NCI-H1930 (cell line): ENCODE data around the gene WSCD1.

Experiments
- DNase-seq, 2 experiments: peaks; one replicate each; lab custom pipeline; 2025; lab: John Stamatoyannopoulos, UW

WSCD1 gene

GRCh38 chr17:6069539-6070429, at the start of gene WSCD1:
WSCD1 (plus strand) TSS chr17:6070379; CDS start chr17:6080659, 10,280 bp downstream.
- DNase-seq: peak; percentile 20 to 53

DNA sequence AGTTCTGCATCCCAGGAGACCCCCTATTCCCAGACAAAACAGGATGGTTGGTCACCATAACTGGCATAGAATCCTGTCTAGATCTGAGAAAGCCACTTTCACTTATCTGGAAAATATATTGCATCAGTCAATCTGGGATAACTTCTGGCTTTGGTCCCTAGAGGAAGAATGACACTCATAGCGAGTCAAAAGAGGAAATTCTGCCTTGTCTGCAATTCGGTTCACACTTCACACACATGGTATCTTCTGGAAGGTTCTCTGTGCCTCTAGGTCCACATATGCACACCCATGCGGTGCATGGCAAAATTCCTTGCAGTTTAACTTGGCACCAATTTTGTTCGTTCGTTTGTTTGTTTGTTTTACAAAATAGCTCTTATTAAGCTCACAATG, 49.2 kb upstream of the WSCD1 start:
- no peak for DNase-seq

- DNase-seq: no peak
These were observed 48.6 kb upstream of the WSCD1 start for GRCh38 chr17:6021627-6022026.

- no peak for DNase-seq
These were observed 46.9 kb upstream of the WSCD1 start for GRCh38 chr17:6023036-6023831.

DNA sequence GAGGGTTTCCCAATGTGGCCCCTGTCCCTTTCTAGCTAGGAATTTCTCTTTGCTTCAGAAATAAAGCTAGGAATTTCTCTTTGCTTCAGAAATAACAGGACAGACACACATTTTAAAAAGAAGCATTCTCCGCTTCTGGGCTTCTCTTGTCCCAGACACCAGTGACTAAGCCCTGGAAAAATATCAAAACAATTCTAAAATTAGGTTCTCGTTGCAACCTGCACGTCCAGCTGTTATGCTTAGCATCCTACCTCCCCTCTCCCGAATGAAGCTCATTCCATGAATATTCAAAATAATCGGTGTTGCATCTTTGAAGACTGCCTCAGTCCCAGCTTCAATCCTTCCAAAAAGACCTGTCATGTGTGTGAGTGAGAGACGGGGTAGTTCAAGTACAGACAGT, 45.6 kb upstream of the WSCD1 start:
- no peak for DNase-seq

- no peak for DNase-seq
These were observed 42.7 kb upstream of the WSCD1 start for GRCh38 chr17:6027342-6028024.

- no peak for DNase-seq
These were observed 41.9 kb upstream of the WSCD1 start for GRCh38 chr17:6028294-6028693.

- no peak for DNase-seq
These were observed 34.3 kb upstream of the WSCD1 start for GRCh38 chr17:6035801-6036394.

GRCh38 chr17:6040504-6040903, 29.7 kb upstream of the WSCD1 start:
- DNase-seq: no peak

GRCh38 chr17:6041246-6041645, 28.9 kb upstream of the WSCD1 start:
- no peak for DNase-seq

DNA sequence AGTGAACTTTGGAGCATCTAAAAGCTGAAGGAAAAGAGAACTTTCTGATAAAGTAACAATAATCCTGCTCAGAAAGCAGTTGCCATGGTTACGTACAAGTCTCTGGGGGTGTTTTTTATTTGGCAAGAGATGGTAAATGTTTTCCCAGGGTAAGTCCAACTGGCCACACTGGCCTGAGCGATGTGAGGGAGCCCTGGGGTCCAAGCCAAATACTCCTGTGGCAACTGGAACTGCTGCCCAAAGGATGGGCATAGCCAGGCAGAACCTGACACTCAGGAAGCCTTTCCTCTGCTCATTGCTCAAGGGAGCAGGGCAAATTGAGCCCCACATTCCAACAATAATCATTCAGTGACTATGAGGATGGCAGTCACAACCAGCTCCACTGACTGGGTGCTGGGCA, 26.8 kb upstream of the WSCD1 start:
- no peak for DNase-seq

DNA sequence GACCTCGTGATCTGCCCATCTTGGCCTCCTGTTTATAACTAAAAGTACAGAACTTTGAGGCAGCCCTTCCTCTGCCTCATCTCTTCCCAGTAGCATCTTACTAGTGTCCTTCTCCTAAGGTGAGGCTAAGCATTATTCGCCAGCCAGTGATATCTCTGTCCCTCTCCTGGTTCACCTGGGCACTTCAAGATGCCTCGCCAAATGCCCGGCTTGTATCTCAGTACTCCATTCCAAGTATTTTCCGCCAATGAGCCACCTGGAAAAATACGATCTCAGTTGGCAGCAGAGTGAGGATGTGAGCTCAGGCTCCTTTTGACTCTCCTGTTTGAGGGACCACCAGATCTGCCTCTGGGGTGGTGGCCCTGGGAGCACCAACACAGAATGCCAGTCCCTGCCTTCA, 25.9 kb upstream of the WSCD1 start:
- no peak for DNase-seq

- no peak for DNase-seq
These were observed 24.4 kb upstream of the WSCD1 start for GRCh38 chr17:6045621-6046357.

DNA sequence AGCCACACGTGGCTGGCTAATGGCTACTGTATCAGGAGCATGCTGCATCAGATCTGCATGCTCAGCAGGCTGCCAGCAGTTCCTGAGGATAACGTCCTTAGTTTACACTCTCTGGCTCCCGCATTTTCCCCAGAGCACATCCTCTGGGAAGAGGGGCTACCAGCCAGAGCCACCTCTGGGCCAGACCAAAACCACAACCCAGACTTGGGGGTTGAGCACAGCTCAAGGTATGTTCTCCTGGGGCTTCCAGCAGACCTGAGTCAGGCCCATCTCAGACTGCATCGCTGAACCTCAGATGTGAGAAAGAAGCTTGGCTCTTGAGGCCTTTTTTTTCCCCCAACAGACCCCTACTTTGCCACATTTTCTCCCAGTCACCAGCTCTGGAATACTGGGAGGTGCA, 23.7 kb upstream of the WSCD1 start:
- no peak for DNase-seq

DNA sequence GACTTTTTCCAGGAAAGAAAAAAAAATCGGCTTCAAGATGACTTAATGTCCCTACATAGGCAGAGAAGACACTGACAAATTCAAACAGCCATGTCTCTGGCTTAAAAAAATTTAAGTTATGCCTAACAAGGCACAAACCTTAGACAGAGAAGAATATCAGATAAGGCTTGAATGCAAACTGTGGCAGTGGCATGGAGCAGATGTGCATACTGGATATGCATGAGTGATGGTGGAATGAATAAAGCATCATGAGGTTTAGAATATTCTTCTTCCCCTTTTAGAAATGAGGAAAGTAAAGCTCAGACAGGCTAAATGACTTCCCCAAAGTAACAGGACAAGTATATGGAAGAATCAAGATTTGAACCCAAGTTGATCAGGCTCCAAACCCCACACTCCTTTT, 23.2 kb upstream of the WSCD1 start:
- no peak for DNase-seq

DNA sequence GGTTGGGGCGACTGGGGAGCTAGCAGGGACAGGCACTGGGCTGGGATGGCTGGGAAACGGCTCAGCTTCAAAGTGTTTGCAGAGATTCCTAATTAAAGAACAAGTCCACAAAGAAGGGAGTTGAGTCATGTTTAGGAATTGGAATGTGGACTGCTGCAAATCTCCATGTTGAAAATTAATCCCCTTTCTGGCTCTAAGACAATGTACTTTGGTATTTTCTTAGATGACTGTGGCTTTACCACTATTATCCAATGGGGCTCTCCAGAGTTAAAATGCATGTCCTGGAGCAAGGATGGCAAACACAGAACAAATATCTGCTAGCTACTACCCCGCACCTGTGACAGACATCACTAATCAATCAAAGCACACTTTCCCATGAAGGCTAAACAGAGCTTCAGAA, 22.2 kb upstream of the WSCD1 start:
- no peak for DNase-seq

DNA sequence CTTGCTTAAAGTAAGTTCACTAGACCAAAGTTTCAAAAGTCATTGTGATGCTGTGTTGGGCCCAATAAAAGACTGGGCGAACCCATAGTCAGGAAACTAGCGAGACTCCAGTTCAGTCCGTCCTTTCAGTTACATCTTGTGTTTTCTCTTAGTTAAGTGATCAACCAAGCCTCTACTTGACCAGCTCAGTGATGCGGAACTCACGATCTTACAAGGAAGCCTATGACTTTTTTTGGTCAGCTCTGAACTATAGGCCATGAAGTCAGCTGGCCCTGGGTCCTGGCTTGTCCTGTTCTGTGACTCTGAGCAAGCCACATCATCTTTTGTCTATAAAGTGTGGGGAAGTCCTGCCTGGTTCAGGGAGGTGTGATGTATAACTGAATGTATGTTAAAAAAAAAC, 21.7 kb upstream of the WSCD1 start:
- DNase-seq: no peak

DNA sequence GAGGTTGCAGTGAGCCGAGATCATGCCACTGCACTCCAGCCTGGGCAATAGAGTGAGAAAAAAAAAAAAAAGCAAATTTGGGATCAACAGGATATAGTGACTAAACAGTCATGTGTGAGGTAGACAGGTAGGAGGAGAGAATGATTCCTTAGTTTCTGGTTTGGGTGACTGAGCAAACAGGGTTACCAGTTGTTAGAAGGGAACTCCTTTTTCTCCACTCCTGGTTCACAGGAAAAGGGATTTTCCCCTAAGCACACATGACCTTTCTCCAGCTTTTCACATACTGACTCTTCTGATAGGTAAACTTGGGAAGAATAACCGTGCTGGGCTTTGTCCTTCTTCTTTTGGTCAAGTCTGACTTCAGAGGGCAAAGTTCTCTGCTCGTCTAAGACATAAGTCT, 17.3 kb upstream of the WSCD1 start:
- no peak for DNase-seq

- no peak for DNase-seq
These were observed 15.8 kb upstream of the WSCD1 start for GRCh38 chr17:6054372-6054771.

DNA sequence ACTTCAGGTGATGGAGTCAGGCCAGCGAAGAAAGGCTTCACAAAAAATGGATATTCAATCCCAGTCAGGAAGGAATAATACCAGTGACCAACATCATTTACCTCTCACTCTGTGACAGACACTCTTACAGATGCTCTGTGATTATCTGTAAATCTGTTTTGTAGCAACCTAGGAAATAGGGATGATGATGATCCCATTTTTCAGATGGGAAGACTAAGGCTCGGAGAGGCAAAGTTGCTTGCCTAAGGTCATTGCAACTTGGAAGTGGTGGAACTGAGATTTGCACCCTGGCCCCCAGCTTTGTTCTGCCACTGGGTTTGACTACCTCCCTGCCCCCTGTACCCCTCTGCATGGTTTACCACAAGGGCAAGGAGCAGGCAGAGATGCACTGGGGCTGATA, 14.1 kb upstream of the WSCD1 start:
- no peak for DNase-seq

DNA sequence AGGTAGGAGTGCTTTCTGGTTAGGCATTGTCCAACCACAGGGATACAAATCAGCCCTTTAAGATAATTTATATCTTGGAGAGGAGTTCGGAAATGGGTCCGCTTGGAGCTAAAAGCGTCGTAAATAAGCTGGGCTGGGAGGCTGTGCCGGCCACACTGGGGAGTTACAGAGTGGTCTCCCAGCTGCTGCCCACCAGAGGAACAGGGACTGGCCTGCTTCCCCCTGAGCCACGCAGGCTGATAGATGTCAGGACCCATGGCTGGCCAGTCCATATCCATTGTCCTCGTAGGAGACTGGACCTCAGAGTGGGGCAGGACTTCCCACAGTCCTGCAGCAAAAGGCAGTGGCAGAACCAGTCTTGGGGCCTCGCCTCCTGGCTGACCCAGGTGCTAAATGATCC, 12.6 kb upstream of the WSCD1 start:
- DNase-seq: no peak

GRCh38 chr17:6059406-6059805, 10.8 kb upstream of the WSCD1 start:
- no peak for DNase-seq
